ENCODE data around the gene BRI3BP.

BRI3BP gene

GRCh38 chr12:125015680-125016310, 22.4 kb downstream of the BRI3BP start:
- no peak for TF ChIP-seq CTCF (IDR thresholded peaks at IDR 0.05)

- no peak for TF ChIP-seq CTCF (IDR thresholded peaks at IDR 0.05)
These were observed 24.4 kb downstream of the BRI3BP start for GRCh38 chr12:125017801-125018200.

GRCh38 chr12:125018356-125018755, 24.9 kb downstream of the BRI3BP start:
- TF ChIP-seq CTCF (IDR thresholded peaks at IDR 0.05): no peak

- no peak for TF ChIP-seq CTCF (IDR thresholded peaks at IDR 0.05)
These were observed 27.7 kb downstream of the BRI3BP start for GRCh38 chr12:125021096-125021495.

- no peak for TF ChIP-seq CTCF (IDR thresholded peaks at IDR 0.05)
These were observed 28.3 kb downstream of the BRI3BP start for GRCh38 chr12:125021771-125022170.

- TF ChIP-seq CTCF (IDR thresholded peaks at IDR 0.05): no peak
These were observed 29.6 kb downstream of the BRI3BP start for GRCh38 chr12:125023065-125023464.

- no peak for TF ChIP-seq CTCF (IDR thresholded peaks at IDR 0.05)
These were observed 31.6 kb downstream of the BRI3BP start for GRCh38 chr12:125024949-125025563.

Measured in LNCAP (cell line).